Measurements from ENCODE around the gene HIRA.

GRCh38 chr22:19470010-19470409 lies 38.5 kb upstream of the HIRA start:
- TF ChIP-seq CTCF (conservative IDR thresholded peaks at IDR 0.05; ENCODE audit: low read length), result no peak
- TF ChIP-seq EZH2phosphoT487 (IDR thresholded peaks at IDR 0.05; ENCODE audit: borderline replicate concordance, low read depth, low read length), result no peak

Data from OCI-LY7 (cell line).